Chondrocyte (in vitro differentiated cells): ENCODE measurements around the gene FBXO24. TPM values are rescaled to one million over a fixed set of nuclear protein-coding genes. Genes with fewer than 3 reads are reported as not detected.

Experiments
- DNase-seq: peaks from one replicate; pipeline ENCODE4 v3.0.0; 2021; ENCODE audit warnings: mixed read lengths, low spot score
- H3K27ac Mint-ChIP-seq: one replicate; pipeline ENCODE4 v1.8.0; 2021; ENCODE audit warnings: mild to moderate bottlenecking, moderate library complexity, mixed read lengths; ENCODE audit not compliant: unreplicated experiment
- H3K27me3 Mint-ChIP-seq: 2 replicates; pipeline ENCODE4 v1.8.0; 2021; ENCODE audit warnings: low read depth, mixed read lengths
- H3K36me3 Mint-ChIP-seq: 2 replicates; pipeline ENCODE4 v1.8.0; 2021; ENCODE audit warnings: low read depth, mixed read lengths
- H3K4me1 Mint-ChIP-seq: 2 replicates; pipeline ENCODE4 v1.8.0; 2021; ENCODE audit warnings: low read depth, mild to moderate bottlenecking, mixed read lengths
- H3K4me3 Mint-ChIP-seq: one replicate; pipeline ENCODE4 v1.8.0; 2021; ENCODE audit warnings: mild to moderate bottlenecking, moderate library complexity, mixed read lengths; ENCODE audit not compliant: unreplicated experiment
- H3K9me3 Mint-ChIP-seq: 2 replicates; pipeline ENCODE4 v1.8.0; 2021; ENCODE audit warnings: low read depth, mixed read lengths
- CTCF ChIP-seq: fragments of 200-600 bp; sonication (generic); IDR thresholded peaks from 2 replicates; pipeline ENCODE4 v1.5.0; 2021; ENCODE audit warnings: antibody characterized with exemption, mild to moderate bottlenecking, moderate library complexity
- total RNA-seq: library from RNA; stranded (reverse); gene quantifications from 3 replicates; pipeline ENCODE4 v1.2.1, GENCODE V29; 2021

FBXO24 gene
- total RNA-seq, 1 donor from 2014 or later: 0.57 TPM

GRCh38 chr7:100612730-100613390 is 26.7 kb downstream of the FBXO24 start:
- Mint-ChIP-seq H3K27ac (no peak overlapping the region), H3K4me1 (peaks cover 14% of the 10 kb centered on the region), H3K9me3 (no peaks in the 10 kb centered on the region), H3K4me3 (peak overlapping the region; percentile 95), H3K36me3 (no peaks in the 10 kb centered on the region), H3K27me3 (no peaks in the 10 kb centered on the region)
- no peak for DNase-seq
- peak; percentile 44 for TF ChIP-seq CTCF

GRCh38 chr7:100613412-100614175 is 27.5 kb downstream of the FBXO24 start:
- Mint-ChIP-seq H3K27me3 (no peaks in the 10 kb centered on the region), H3K36me3 (no peaks in the 10 kb centered on the region), H3K27ac (no peak overlapping the region), H3K4me1 (peaks cover 14% of the 10 kb centered on the region), H3K4me3 (peak overlapping the region; percentile 95), H3K9me3 (no peaks in the 10 kb centered on the region)
- no peak for TF ChIP-seq CTCF
- no peak for DNase-seq

- DNase-seq: no peak
- H3K27ac Mint-ChIP-seq: no peak overlapping the region
- no peaks in the 10 kb centered on the region for H3K9me3 Mint-ChIP-seq
- no peak for TF ChIP-seq CTCF
- H3K4me3 Mint-ChIP-seq: no peak overlapping the region
- H3K36me3 Mint-ChIP-seq: no peaks in the 10 kb centered on the region
- peaks cover 14% of the 10 kb centered on the region for H3K4me1 Mint-ChIP-seq
- no peaks in the 10 kb centered on the region for H3K27me3 Mint-ChIP-seq
Observed at GRCh38 chr7:100614308-100614861, 28.3 kb downstream of the FBXO24 start.

GRCh38 chr7:100620239-100620638 is 34.1 kb downstream of the FBXO24 start:
- no peak overlapping the region for H3K27ac Mint-ChIP-seq

More at GRCh38 chr7:100620239-100620638, 34.1 kb downstream of the FBXO24 start:
- Mint-ChIP-seq H3K27me3 (no peaks in the 10 kb centered on the region), H3K36me3 (peaks cover 6% of the 10 kb centered on the region), H3K9me3 (no peaks in the 10 kb centered on the region), H3K4me1 (no peaks in the 10 kb centered on the region), H3K4me3 (no peak overlapping the region)
- DNase-seq: no peak
- no peak for TF ChIP-seq CTCF
